ENCODE data around the gene UNC5C. TPM values are rescaled to one million over a fixed set of nuclear protein-coding genes. Genes with fewer than 3 reads are reported as not detected.
"Not testable (repeated sequence)": the region's sequence is repeated elsewhere in the genome, so short reads cannot be mapped to it uniquely, and the experiment has no call there.

Gene UNC5C
- total and polyA plus RNA-seq, 4 donors = 0.27 to 1.2 (median 0.78) TPM

DNA sequence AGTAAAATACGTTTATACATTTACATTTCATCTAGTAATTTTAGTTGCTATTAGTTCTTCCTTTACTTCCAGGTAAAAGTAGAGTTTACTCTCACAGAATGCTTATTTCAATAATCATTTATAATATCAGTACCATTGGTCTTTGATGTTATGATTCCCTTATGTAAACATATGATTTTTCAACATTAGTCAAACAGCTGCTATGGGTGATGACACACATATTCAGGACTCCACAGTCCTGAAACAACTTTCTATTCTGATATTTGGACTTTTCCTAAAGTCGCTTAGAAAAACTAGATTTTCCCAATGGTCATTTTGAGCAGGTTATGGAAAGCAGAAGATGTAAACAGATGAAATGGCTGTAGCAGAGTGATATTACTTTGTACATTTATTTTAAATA lies 369.8 kb downstream of the UNC5C start:
- no peaks in the 10 kb centered on the region for H3K4me1 ChIP-seq (ENCODE audit: control insufficient read depth in 4 of 4, insufficient read depth in 4 of 4, low read length in 3 of 4)
- TF ChIP-seq NR2F2 (IDR thresholded peaks at IDR 0.05) (no peak), ATF3 (IDR thresholded peaks at IDR 0.05) (no peak), JUND (IDR thresholded peaks at IDR 0.05) (no peak), FOXA2 (IDR thresholded peaks at IDR 0.05) (no peak), MAX (IDR thresholded peaks at IDR 0.05) (no peak), EGR1 (IDR thresholded peaks at IDR 0.05; ENCODE audit: low read depth in 2 of 2) (no peak), YY1 (IDR thresholded peaks at IDR 0.05) (no peak)
- TF ChIP-seq, protein P1, sequence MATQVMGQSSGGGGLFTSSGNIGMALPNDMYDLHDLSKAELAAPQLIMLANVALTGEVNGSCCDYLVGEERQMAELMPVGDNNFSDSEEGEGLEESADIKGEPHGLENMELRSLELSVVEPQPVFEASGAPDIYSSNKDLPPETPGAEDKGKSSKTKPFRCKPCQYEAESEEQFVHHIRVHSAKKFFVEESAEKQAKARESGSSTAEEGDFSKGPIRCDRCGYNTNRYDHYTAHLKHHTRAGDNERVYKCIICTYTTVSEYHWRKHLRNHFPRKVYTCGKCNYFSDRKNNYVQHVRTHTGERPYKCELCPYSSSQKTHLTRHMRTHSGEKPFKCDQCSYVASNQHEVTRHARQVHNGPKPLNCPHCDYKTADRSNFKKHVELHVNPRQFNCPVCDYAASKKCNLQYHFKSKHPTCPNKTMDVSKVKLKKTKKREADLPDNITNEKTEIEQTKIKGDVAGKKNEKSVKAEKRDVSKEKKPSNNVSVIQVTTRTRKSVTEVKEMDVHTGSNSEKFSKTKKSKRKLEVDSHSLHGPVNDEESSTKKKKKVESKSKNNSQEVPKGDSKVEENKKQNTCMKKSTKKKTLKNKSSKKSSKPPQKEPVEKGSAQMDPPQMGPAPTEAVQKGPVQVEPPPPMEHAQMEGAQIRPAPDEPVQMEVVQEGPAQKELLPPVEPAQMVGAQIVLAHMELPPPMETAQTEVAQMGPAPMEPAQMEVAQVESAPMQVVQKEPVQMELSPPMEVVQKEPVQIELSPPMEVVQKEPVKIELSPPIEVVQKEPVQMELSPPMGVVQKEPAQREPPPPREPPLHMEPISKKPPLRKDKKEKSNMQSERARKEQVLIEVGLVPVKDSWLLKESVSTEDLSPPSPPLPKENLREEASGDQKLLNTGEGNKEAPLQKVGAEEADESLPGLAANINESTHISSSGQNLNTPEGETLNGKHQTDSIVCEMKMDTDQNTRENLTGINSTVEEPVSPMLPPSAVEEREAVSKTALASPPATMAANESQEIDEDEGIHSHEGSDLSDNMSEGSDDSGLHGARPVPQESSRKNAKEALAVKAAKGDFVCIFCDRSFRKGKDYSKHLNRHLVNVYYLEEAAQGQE (IDR thresholded peaks at IDR 0.05) = no peak
- DNase-seq (ENCODE audit: low spot score) = no peak
- no peaks in the 10 kb centered on the region for H3K9me3 ChIP-seq (ENCODE audit: control insufficient read depth in 4 of 4, low read length in 3 of 4)
- H3K4me3 ChIP-seq (ENCODE audit: low read depth in 1 of 3, low read length in 3 of 3) = no peak overlapping the region
- H3K27me3 ChIP-seq (ENCODE audit: control insufficient read depth in 4 of 4, insufficient read depth in 4 of 4, low read length in 3 of 4) = peaks cover 0 to 4% (median 0%) of the 10 kb centered on the region in 4 donors
- no peaks in the 10 kb centered on the region for H3K36me3 ChIP-seq (ENCODE audit: control insufficient read depth in 4 of 4, insufficient read depth in 3 of 4, low read depth in 1 of 4, low read length in 3 of 4)
- no peak overlapping the region for H3K9ac ChIP-seq (ENCODE audit: low read depth in 1 of 2, low read length in 2 of 2)
- WGBS = 70% methylated on average over 2 of the region's 2 CpGs
- H3K27ac ChIP-seq (ENCODE audit: low read depth in 1 of 2, low read length in 2 of 2) = no peak overlapping the region

GRCh38 chr4:95171377-95171776 lies 377.4 kb downstream of the UNC5C start:
- 100% methylated on average over 1 of the region's 3 CpGs for WGBS
- not testable (repeated sequence) for H3K36me3 ChIP-seq (ENCODE audit: control insufficient read depth in 4 of 4, insufficient read depth in 3 of 4, low read depth in 1 of 4, low read length in 3 of 4); H3K27me3 ChIP-seq (ENCODE audit: control insufficient read depth in 4 of 4, insufficient read depth in 4 of 4, low read length in 3 of 4); H3K4me1 ChIP-seq (ENCODE audit: control insufficient read depth in 4 of 4, insufficient read depth in 4 of 4, low read length in 3 of 4); DNase-seq (ENCODE audit: low spot score); H3K9me3 ChIP-seq (ENCODE audit: control insufficient read depth in 4 of 4, low read length in 3 of 4); H3K9ac ChIP-seq (ENCODE audit: low read depth in 1 of 2, low read length in 2 of 2); H3K27ac ChIP-seq (ENCODE audit: low read depth in 1 of 2, low read length in 2 of 2); H3K4me3 ChIP-seq (ENCODE audit: low read depth in 1 of 3, low read length in 3 of 3)

DNA sequence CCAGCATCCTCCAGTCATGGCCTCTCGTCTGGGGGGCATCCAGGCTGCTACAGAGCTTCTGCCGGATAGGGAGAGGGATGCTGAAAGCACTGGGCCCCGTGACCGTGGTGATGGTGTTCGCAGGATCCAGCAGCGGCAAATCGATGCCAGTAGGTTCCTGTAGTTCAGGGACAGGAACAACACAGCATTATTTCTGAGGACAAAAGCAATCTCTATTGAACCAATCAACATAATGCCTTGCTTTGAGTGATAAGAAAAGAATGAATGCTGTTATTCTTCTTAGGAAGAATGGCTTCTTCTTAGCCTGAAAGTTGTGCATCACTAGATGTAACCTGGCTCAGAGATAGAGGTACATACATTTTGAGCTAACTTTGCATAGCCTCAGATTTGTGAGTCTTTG lies 378.6 kb downstream of the UNC5C start:
- no peak for DNase-seq (ENCODE audit: low spot score)
- peaks cover 0 to 5% (median 0%) of the 10 kb centered on the region in 4 donors for H3K27me3 ChIP-seq (ENCODE audit: control insufficient read depth in 4 of 4, insufficient read depth in 4 of 4, low read length in 3 of 4)
- TF ChIP-seq NR2F2 (IDR thresholded peaks at IDR 0.05) (no peak), ATF3 (IDR thresholded peaks at IDR 0.05) (no peak), CTCF (IDR thresholded peaks at IDR 0.05; ENCODE audit: low read depth, low read length, missing input control) (no peak), EGR1 (IDR thresholded peaks at IDR 0.05; ENCODE audit: low read depth in 2 of 2) (no peak), FOXA1 (IDR thresholded peaks at IDR 0.05) (no peak), HNF4G (IDR thresholded peaks at IDR 0.05) (no peak), RXRA (IDR thresholded peaks at IDR 0.05) (no peak), TAF1 (conservative IDR thresholded peaks at IDR 0.05) (no peak), FOXA2 (IDR thresholded peaks at IDR 0.05) (no peak), HNF4A (conservative IDR thresholded peaks at IDR 0.05) (no peak), MAX (IDR thresholded peaks at IDR 0.05) (no peak)
- H3K9ac ChIP-seq (ENCODE audit: low read depth in 1 of 2, low read length in 2 of 2) = no peak overlapping the region
- WGBS = 85% methylated on average over 7 of the region's 7 CpGs
- H3K36me3 ChIP-seq (ENCODE audit: control insufficient read depth in 4 of 4, insufficient read depth in 3 of 4, low read depth in 1 of 4, low read length in 3 of 4) = no peaks in the 10 kb centered on the region
- no peak overlapping the region for H3K27ac ChIP-seq (ENCODE audit: low read depth in 1 of 2, low read length in 2 of 2)
- no peak overlapping the region for H3K4me3 ChIP-seq (ENCODE audit: low read depth in 1 of 3, low read length in 3 of 3)
- H3K4me1 ChIP-seq (ENCODE audit: control insufficient read depth in 4 of 4, insufficient read depth in 4 of 4, low read length in 3 of 4) = no peaks in the 10 kb centered on the region
- no peaks in the 10 kb centered on the region for H3K9me3 ChIP-seq (ENCODE audit: control insufficient read depth in 4 of 4, low read length in 3 of 4)
